H9 (cell line): ENCODE measurements around the gene GALT. TPM values are rescaled to one million over a fixed set of nuclear protein-coding genes. Genes with fewer than 3 reads are reported as not detected.

ENCODE experiments used
- DNase-seq: peaks from one replicate; pipeline ENCODE4 v3.0.0-alpha.2; 2017
- H2AFZ ChIP-seq: one replicate; pipeline ENCODE4 v1.6.1; 2013; ENCODE audit warnings: mild to moderate bottlenecking, low read length, control low read depth, moderate library complexity
- H2AK5ac ChIP-seq: 2 replicates; pipeline ENCODE4 v1.6.1; 2013; ENCODE audit warnings: low read length, control low read depth, mixed read lengths; ENCODE audit not compliant: insufficient read length
- H2BK120ac ChIP-seq: one replicate; pipeline ENCODE4 v1.6.1; 2013; ENCODE audit warnings: low read depth, mild to moderate bottlenecking, low read length, control low read depth, inconsistent platforms; ENCODE audit not compliant: poor library complexity, severe bottlenecking
- H2BK12ac ChIP-seq: 2 replicates; pipeline ENCODE4 v1.6.1; 2013; ENCODE audit warnings: low read length, control low read depth, mixed read lengths, low read depth; ENCODE audit not compliant: insufficient read length
- H2BK15ac ChIP-seq: 2 replicates; pipeline ENCODE4 v1.6.1; 2013; ENCODE audit warnings: low read depth, low read length, control low read depth
- H2BK20ac ChIP-seq: one replicate; pipeline ENCODE4 v1.6.1; 2013; ENCODE audit warnings: low read depth, mild to moderate bottlenecking, low read length, control low read depth, inconsistent platforms; ENCODE audit not compliant: poor library complexity, severe bottlenecking
- H2BK5ac ChIP-seq: 2 replicates; pipeline ENCODE4 v1.6.1; 2013; ENCODE audit warnings: low read length, control low read depth, mixed read lengths; ENCODE audit not compliant: insufficient read length
- H3K14ac ChIP-seq: 2 replicates; pipeline ENCODE4 v1.6.1; 2013; ENCODE audit warnings: low read length, control low read depth; ENCODE audit not compliant: insufficient read depth
- H3K18ac ChIP-seq: 2 replicates; pipeline ENCODE4 v1.6.1; 2013; ENCODE audit warnings: low read depth, mild to moderate bottlenecking, mixed read lengths, low read length, control low read depth; ENCODE audit not compliant: insufficient read length
- H3K23ac ChIP-seq: 2 replicates; pipeline ENCODE4 v1.6.1; 2013; ENCODE audit warnings: low read length, control low read depth, mixed read lengths, low read depth; ENCODE audit not compliant: insufficient read length
- H3K23me2 ChIP-seq: 2 replicates; pipeline ENCODE4 v1.6.1; 2013; ENCODE audit warnings: low read depth, mild to moderate bottlenecking, mixed read lengths, low read length, control low read depth; ENCODE audit not compliant: insufficient read length, poor library complexity, severe bottlenecking
- H3K27ac ChIP-seq: 2 replicates; pipeline ENCODE4 v1.5.1; 2013; ENCODE audit warnings: low read length, control low read depth, mixed read lengths, low read depth; ENCODE audit not compliant: insufficient read length
- H3K27me3 ChIP-seq: 2 replicates; pipeline ENCODE4 v1.6.1; 2013; ENCODE audit warnings: low read length, control low read depth, inconsistent platforms; ENCODE audit not compliant: insufficient read depth
- H3K4ac ChIP-seq: 2 replicates; pipeline ENCODE4 v1.6.1; 2013; ENCODE audit warnings: low read depth, mild to moderate bottlenecking, control low read depth, inconsistent platforms, low read length, moderate library complexity
- H3K4me1 ChIP-seq: 2 replicates; pipeline ENCODE4 v1.6.1; 2013; ENCODE audit warnings: low read length, control low read depth, inconsistent platforms; ENCODE audit not compliant: insufficient read depth
- H3K4me2 ChIP-seq: 2 replicates; pipeline ENCODE4 v1.6.1; 2013; ENCODE audit warnings: low read length, control low read depth, mixed read lengths; ENCODE audit not compliant: insufficient read length, insufficient read depth
- H3K56ac ChIP-seq: 2 replicates; pipeline ENCODE4 v1.6.1; 2013; ENCODE audit warnings: low read depth, mild to moderate bottlenecking, mixed read lengths, low read length, control low read depth; ENCODE audit not compliant: insufficient read length
- H3K79me1 ChIP-seq: 2 replicates; pipeline ENCODE4 v1.6.1; 2013; ENCODE audit warnings: low read depth, mild to moderate bottlenecking, moderate library complexity, low read length, control low read depth, inconsistent platforms; ENCODE audit not compliant: insufficient read depth, poor library complexity, severe bottlenecking
- H3K79me2 ChIP-seq: 2 replicates; pipeline ENCODE4 v1.6.1; 2013; ENCODE audit warnings: low read length, control low read depth, inconsistent platforms; ENCODE audit not compliant: insufficient read depth
- H3K9ac ChIP-seq: 2 replicates; pipeline ENCODE4 v1.6.1; 2013; ENCODE audit warnings: low read length, control low read depth, mixed read lengths; ENCODE audit not compliant: insufficient read length; ENCODE audit errors: extremely low read depth
- H3K9me3 ChIP-seq: one replicate; pipeline ENCODE4 v1.6.1; 2013; ENCODE audit warnings: low read depth, low read length, inconsistent platforms; ENCODE audit not compliant: control insufficient read depth
- H3T11ph ChIP-seq: one replicate; pipeline ENCODE4 v1.6.1; 2013; ENCODE audit warnings: mild to moderate bottlenecking, low read length, control low read depth, inconsistent platforms
- H4K20me1 ChIP-seq: one replicate; pipeline ENCODE4 v1.6.1; 2013; ENCODE audit not compliant: control insufficient read depth, insufficient read length, insufficient read depth
- H4K5ac ChIP-seq: 2 replicates; pipeline ENCODE4 v1.6.1; 2013; ENCODE audit warnings: low read depth, mild to moderate bottlenecking, mixed read lengths, low read length, control low read depth; ENCODE audit not compliant: insufficient read length
- H4K8ac ChIP-seq: replicated peaks from 2 replicates; pipeline ENCODE4 v1.6.1; 2013; ENCODE audit warnings: low read length, control low read depth, mixed read lengths, low read depth; ENCODE audit not compliant: insufficient read length
- H4K91ac ChIP-seq: 2 replicates; pipeline ENCODE4 v1.6.1; 2013; ENCODE audit warnings: low read depth, mild to moderate bottlenecking, moderate library complexity, mixed read lengths, low read length, control low read depth; ENCODE audit not compliant: insufficient read length
- H3K27ac Mint-ChIP-seq, 3 experiments: 2 replicates in 2 of 3; 3 replicates in 1 of 3; pipeline ENCODE4 v1.8.0; 2020 to 2021; ENCODE audit warnings: mixed read lengths in 3 of 3, mild to moderate bottlenecking in 1 of 3, moderate library complexity in 1 of 3
- H3K27me3 Mint-ChIP-seq: 2 replicates; pipeline ENCODE4 v1.8.0; 2021; ENCODE audit warnings: low read depth, mild to moderate bottlenecking, moderate library complexity, mixed read lengths
- H3K36me3 Mint-ChIP-seq, 3 experiments: 2 replicates in 2 of 3; 3 replicates in 1 of 3; pipeline ENCODE4 v1.8.0; 2020 to 2021; ENCODE audit warnings: low read depth in 3 of 3, mixed read lengths in 3 of 3; ENCODE audit not compliant: insufficient read depth in 1 of 3
- H3K4me1 Mint-ChIP-seq, 2 experiments: 2 replicates each; pipeline ENCODE4 v1.8.0; 2020; ENCODE audit warnings: mixed read lengths in 2 of 2
- H3K4me3 Mint-ChIP-seq, 2 experiments: 2 replicates in 1 of 2; 3 replicates in 1 of 2; pipeline ENCODE4 v1.8.0; 2020 to 2021; ENCODE audit warnings: mild to moderate bottlenecking in 2 of 2, mixed read lengths in 2 of 2, moderate library complexity in 1 of 2
- H3K9me3 Mint-ChIP-seq, 2 experiments: 2 replicates in 1 of 2; 3 replicates in 1 of 2; pipeline ENCODE4 v1.8.0; 2020; ENCODE audit warnings: mild to moderate bottlenecking in 2 of 2, mixed read lengths in 2 of 2, moderate library complexity in 1 of 2
- CTCF ChIP-seq: fragments of 200-600 bp; sonication (generic); conservative IDR thresholded peaks from 3 replicates; pipeline ENCODE4 v1.8.0; 2021; ENCODE audit warnings: antibody characterized with exemption, mild to moderate bottlenecking
- WGBS: extraction: QIAGEN DNeasy Blood & Tissue Kit; methylation state at CpG from one replicate; pipeline ENCODE4 v1.1.7; 2013; ENCODE audit warnings: missing lambda C conversion rate, low lambda C conversion rate, mixed read lengths; ENCODE audit not compliant: insufficient read length; ENCODE audit errors: extremely low coverage; 5-methylcytosine and 5-hydroxymethylcytosine counted together
- total RNA-seq: library from RNA; stranded (reverse); gene quantifications from 2 replicates; pipeline ENCODE4 v1.2.1, GENCODE V29; 2021

GALT gene
- total RNA-seq, 1 experiment from 2014 or later, result 41.5 TPM

- TF ChIP-seq CTCF, result no peak
- Histone ChIP-seq H3K14ac (no peak overlapping the region), H3T11ph (no peak overlapping the region), H2BK20ac (no peak overlapping the region), H3K56ac (no peak overlapping the region), H2BK15ac (no peak overlapping the region), H2BK12ac (no peak overlapping the region), H3K27ac (no peak overlapping the region), H4K20me1 (no peaks in the 10 kb centered on the region), H3K27me3 (no peaks in the 10 kb centered on the region), H3K4me2 (no peak overlapping the region), H3K23me2 (no peaks in the 10 kb centered on the region), H4K5ac (no peak overlapping the region), H2AK5ac (no peak overlapping the region), H4K8ac (no peak overlapping the region), H2BK5ac (no peak overlapping the region), H2BK120ac (no peak overlapping the region), H3K79me2 (no peaks in the 10 kb centered on the region), H3K4ac (no peak overlapping the region), H2AFZ (no peak overlapping the region), H3K9ac (no peak overlapping the region), H3K9me3 (no peaks in the 10 kb centered on the region), H3K4me1 (peaks cover 8% of the 10 kb centered on the region; the same call in 1 of the 2 replicates), H4K91ac (no peak overlapping the region), H3K79me1 (no peaks in the 10 kb centered on the region), H3K18ac (no peak overlapping the region), H3K23ac (no peak overlapping the region)
- Mint-ChIP-seq H3K27me3 (no peaks in the 10 kb centered on the region; the same call in none of the 2 replicates), H3K27ac (no peak overlapping the region), H3K4me3 (no peak overlapping the region), H3K4me1 (peaks cover 13 to 17% of the 10 kb centered on the region in 2 experiments), H3K36me3 (no peaks in the 10 kb centered on the region; a peak in 1 of 7 replicates), H3K9me3 (no peaks in the 10 kb centered on the region)
- DNase-seq, result no peak
- WGBS, result no CpG with 5 or more reads among the region's 4 CpGs
Measured at GRCh38 chr9:34685591-34685990, 39.1 kb downstream of the GALT start.
